Calu3 (cell line): Measurements from ENCODE around the gene ABCB10. TPM values are rescaled to one million over a fixed set of nuclear protein-coding genes. Genes with fewer than 3 reads are reported as not detected.

ENCODE experiments used
- BruUV-seq: library from RNA; stranded (reverse); fragments of 400-500 nt; replicated peaks from 2 replicates; lab custom pipeline; 2021; lab: Mats Ljungman, UMichigan
- CTCF ChIA-PET: fragments of 300-600 bp; sonication (Branson Sonifier 250); formaldehyde crosslinking; loops from one replicate; lab custom pipeline; 2022; ENCODE audit warnings: antibody characterized with exemption; lab: Charles Lee
- DNase-seq: peaks from one replicate; pipeline ENCODE4 v3.0.0; 2022
- H3K27ac Mint-ChIP-seq: one replicate; pipeline ENCODE4 v1.8.0; 2022; ENCODE audit warnings: mixed read lengths; ENCODE audit not compliant: unreplicated experiment
- H3K27me3 Mint-ChIP-seq: one replicate; pipeline ENCODE4 v1.8.0; 2022; ENCODE audit warnings: mixed read lengths; ENCODE audit not compliant: unreplicated experiment
- H3K36me3 Mint-ChIP-seq: one replicate; pipeline ENCODE4 v1.8.0; 2022; ENCODE audit warnings: mild to moderate bottlenecking, moderate library complexity, mixed read lengths; ENCODE audit not compliant: insufficient read depth, unreplicated experiment
- H3K4me1 Mint-ChIP-seq: one replicate; pipeline ENCODE4 v1.8.0; 2022; ENCODE audit warnings: mild to moderate bottlenecking, low read depth, mixed read lengths; ENCODE audit not compliant: unreplicated experiment
- H3K4me3 Mint-ChIP-seq: one replicate; pipeline ENCODE4 v1.8.0; 2022; ENCODE audit warnings: mild to moderate bottlenecking, low read depth, moderate library complexity, mixed read lengths; ENCODE audit not compliant: unreplicated experiment
- H3K9me3 Mint-ChIP-seq: one replicate; pipeline ENCODE4 v1.8.0; 2022; ENCODE audit warnings: low read depth, mixed read lengths; ENCODE audit not compliant: unreplicated experiment
- intact Hi-C: fragments of 100-400 bp; cut with micrococcal nuclease; formaldehyde crosslinking; loops from one replicate; pipeline ENCODE4 v1.10.0; 2022; ENCODE audit not compliant: unreplicated experiment
- total RNA-seq: library from RNA; stranded (reverse); gene quantifications from 2 replicates; pipeline ENCODE4 v1.2.3, GENCODE V29; 2022
- TF ChIP-seq, protein P1 (sequence below): fragments of 200-600 bp; IDR thresholded peaks from one replicate; pipeline ENCODE4 v1.8.0; 2022; ENCODE audit warnings: antibody characterized with exemption; ENCODE audit not compliant: unreplicated experiment

ABCB10 gene
- total RNA-seq, 1 experiment from 2014 or later: 19.9 TPM

DNA sequence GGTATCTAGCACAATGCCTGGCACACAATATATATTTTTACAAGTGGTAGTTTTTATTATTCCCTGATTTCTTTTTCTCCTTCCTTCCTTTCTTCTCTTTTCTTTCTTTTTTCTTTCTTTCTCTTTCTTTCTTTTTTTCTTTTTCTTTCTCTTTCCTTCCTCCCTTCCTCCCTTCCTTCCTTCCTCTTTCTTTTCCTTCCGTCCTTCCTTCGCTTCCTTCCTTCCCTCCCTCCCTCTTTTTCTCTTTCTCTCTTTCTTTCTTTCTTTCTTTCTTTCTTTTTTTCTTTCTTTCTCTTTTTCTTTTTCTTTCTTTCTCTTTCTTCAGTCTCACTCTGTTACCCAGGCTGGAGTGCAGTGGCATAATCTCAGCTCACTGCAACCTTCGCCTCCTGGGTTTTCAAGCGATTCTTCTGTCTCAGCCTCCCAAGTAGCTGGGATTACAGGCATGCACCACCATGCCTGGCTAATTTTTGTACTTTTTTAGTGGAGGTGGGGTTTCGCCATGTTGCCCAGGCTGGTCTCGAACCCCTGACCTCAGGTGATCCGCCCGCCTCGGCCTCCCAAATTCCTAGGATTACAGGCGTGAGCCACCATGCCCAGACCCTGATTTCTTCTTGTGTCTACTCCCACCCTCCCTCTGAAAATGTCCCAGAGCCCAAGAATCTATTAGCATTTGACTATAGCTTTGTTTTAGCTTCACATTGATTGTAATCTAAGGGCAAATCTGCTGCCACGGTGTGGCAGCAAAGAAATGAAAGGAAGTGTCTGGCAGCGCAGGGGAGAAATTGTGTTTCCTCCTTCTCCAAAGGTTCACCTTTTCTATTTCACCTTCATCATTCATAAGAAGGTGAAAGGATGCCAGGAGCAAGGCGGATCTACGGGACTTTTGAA lies 19.9 kb upstream of the ABCB10 start:
- TF ChIP-seq, protein P1, sequence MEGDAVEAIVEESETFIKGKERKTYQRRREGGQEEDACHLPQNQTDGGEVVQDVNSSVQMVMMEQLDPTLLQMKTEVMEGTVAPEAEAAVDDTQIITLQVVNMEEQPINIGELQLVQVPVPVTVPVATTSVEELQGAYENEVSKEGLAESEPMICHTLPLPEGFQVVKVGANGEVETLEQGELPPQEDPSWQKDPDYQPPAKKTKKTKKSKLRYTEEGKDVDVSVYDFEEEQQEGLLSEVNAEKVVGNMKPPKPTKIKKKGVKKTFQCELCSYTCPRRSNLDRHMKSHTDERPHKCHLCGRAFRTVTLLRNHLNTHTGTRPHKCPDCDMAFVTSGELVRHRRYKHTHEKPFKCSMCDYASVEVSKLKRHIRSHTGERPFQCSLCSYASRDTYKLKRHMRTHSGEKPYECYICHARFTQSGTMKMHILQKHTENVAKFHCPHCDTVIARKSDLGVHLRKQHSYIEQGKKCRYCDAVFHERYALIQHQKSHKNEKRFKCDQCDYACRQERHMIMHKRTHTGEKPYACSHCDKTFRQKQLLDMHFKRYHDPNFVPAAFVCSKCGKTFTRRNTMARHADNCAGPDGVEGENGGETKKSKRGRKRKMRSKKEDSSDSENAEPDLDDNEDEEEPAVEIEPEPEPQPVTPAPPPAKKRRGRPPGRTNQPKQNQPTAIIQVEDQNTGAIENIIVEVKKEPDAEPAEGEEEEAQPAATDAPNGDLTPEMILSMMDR: no peak
- Mint-ChIP-seq H3K9me3 (no peaks in the 10 kb centered on the region), H3K4me1 (peaks cover 12% of the 10 kb centered on the region), H3K4me3 (no peak overlapping the region), H3K27ac (no peak overlapping the region), H3K27me3 (no peaks in the 10 kb centered on the region), H3K36me3 (no peaks in the 10 kb centered on the region)
- DNase-seq: no peak
- CTCF ChIA-PET: interaction anchor here (1.2 kb wide), 1 partner anchor 20 kb away, joined by 9 read pairs; the partner anchor contains the start of gene ABCB10
- BruUV-seq: no TSS peak
- intact Hi-C loops: no loop called here

DNA sequence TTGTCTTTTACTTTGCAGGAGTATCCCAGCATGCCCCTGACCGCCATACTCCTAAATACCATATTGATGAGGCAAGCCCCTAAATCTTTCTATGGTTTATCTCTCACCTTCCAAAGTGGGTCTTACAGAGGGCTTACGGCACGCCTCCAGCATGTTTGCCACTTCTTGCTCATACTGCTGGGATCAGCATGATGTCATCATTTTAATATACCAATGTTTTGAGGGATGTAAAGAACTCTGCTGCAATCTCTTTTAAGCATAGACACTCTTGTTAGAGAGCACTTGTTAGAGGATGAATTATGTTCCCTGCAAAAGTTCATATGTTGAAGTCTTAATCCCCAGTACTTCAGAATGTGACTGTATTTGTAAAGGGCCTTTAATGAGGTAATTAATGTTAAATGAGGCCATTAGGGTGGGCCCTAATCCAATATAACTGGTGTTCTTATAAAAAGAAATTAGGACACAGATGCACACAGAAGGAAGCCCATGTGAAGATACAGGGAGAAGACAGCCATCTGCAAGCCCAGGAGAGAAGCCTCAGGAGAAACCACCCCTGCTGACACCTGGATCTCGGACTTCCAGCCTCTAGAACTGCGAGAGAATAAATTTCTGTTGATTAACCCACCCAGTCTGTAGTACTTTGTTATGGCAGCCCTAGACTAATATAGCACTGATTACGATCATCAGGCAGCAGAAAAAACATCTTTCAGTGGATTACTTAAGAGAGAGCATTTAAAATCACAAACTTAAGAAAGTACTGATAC lies 16.4 kb upstream of the ABCB10 start:
- H3K9me3 Mint-ChIP-seq: no peaks in the 10 kb centered on the region
- TF ChIP-seq, protein P1: no peak
- BruUV-seq: no TSS peak
- intact Hi-C loops: no loop called here
- H3K27ac Mint-ChIP-seq: no peak overlapping the region
- H3K27me3 Mint-ChIP-seq: no peaks in the 10 kb centered on the region
- no peak for DNase-seq
- no peak overlapping the region for H3K4me3 Mint-ChIP-seq
- H3K4me1 Mint-ChIP-seq: peaks cover 21% of the 10 kb centered on the region
- no peaks in the 10 kb centered on the region for H3K36me3 Mint-ChIP-seq
- CTCF ChIA-PET: interaction anchor here (0.6 kb wide), 1 partner anchor 800 kb away, joined by 3 read pairs; no protein-coding TSS in a partner anchor

DNA sequence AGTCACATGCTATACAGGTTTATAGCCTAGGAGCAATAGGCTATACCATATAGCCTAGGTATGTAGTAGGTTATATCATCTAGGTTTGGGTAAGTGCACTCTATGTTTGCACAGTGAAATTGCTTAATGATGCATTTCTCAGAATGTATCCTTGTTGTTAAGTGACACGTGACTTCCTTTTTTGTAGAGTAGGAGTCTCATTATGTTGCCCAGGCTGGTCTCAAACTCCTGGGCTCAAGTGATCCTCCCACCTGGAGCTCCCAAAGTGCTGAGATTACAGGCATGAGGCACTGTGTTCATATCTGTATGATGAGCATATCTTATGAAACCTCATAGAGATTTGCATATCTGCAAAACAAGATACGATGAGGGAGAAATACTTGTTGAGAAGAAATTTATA lies 13.8 kb upstream of the ABCB10 start:
- CTCF ChIA-PET: no interaction called here
- Mint-ChIP-seq H3K27me3 (no peaks in the 10 kb centered on the region), H3K4me1 (peaks cover 9% of the 10 kb centered on the region), H3K4me3 (no peak overlapping the region), H3K36me3 (no peaks in the 10 kb centered on the region), H3K9me3 (no peaks in the 10 kb centered on the region), H3K27ac (no peak overlapping the region)
- TF ChIP-seq, protein P1: no peak
- intact Hi-C loops: no loop called here
- no TSS peak for BruUV-seq
- DNase-seq: no peak

DNA sequence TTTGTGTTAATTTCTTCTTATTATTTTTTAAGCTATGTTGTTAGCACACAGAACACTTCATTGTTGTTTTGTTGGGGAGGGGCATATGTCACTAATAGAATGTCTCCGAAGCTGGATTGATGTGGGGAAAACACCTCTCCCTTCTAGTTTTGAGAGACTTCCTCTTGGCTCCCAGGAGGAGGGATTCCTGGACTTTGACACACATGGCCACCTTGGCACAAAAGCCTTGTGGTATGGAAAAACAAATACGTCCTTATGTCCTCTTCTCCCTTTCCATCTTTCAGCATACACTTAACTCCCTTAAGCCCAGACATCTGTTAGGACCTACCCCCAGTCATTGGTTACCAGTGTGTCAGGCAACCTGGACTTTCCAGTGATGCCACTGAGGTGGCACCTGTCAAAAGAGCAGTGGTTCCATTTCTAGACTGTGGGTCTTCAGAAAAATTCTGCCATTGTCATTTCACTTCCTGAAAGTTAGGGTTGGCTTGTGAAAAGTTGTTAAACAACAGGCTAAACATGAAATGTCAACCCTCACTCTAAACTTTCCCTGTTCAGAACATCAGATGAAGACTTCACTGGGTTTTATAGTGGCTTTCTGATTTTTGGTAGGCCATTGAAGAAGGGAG lies 12.5 kb upstream of the ABCB10 start:
- Mint-ChIP-seq H3K36me3 (no peaks in the 10 kb centered on the region), H3K9me3 (no peaks in the 10 kb centered on the region), H3K27me3 (no peaks in the 10 kb centered on the region), H3K4me1 (peaks cover 9% of the 10 kb centered on the region), H3K27ac (no peak overlapping the region), H3K4me3 (no peak overlapping the region)
- no TSS peak for BruUV-seq
- peak; percentile 45 for DNase-seq
- intact Hi-C loops: no loop called here
- CTCF ChIA-PET: no interaction called here
- TF ChIP-seq, protein P1: no peak
